Measurements from ENCODE around the gene SAXO1.

Gene SAXO1

DNA sequence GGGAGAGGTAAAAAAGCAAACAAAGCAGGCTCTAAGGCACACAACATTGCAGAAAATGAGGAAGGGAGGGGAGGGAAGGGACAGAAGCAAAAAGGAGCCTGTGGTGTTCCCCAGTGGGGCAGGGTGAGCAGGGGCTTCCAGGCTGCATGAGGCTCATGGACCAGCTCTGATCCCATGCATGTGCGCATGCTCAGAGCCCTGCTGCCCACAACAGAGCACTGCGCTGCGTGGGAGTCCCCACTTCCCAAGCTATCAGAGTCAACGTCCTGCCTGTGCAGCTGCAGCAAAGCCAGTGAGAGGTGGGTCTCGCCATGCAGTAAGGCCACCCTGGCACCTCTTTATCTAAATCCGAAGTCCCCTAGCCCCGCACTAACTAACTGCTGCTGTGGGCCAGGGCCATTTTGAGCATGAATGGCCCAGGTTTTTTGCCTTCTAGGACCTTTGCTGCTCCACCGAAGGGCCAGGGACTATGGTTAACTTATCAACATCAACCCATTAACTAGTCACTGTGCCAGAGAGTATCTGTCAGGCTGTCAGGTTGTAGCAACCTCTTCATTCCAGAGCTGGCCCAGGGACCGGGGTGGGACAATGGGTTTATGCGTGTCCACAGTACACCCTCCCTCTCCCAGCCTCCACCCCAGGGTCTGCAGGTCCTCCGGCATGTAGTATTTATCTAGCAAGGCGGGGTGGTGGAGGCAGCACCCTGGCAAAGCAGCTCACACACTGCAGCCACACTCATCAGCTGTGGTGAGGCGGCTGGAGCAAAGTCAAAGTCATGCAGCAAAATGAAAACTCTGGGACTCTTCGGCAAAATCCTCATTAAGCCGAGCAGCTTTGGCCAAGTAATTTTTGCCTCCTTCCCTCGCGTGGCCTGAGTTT is 123.6 kb downstream of the SAXO1 start:
- no peak for DNase-seq

DNA sequence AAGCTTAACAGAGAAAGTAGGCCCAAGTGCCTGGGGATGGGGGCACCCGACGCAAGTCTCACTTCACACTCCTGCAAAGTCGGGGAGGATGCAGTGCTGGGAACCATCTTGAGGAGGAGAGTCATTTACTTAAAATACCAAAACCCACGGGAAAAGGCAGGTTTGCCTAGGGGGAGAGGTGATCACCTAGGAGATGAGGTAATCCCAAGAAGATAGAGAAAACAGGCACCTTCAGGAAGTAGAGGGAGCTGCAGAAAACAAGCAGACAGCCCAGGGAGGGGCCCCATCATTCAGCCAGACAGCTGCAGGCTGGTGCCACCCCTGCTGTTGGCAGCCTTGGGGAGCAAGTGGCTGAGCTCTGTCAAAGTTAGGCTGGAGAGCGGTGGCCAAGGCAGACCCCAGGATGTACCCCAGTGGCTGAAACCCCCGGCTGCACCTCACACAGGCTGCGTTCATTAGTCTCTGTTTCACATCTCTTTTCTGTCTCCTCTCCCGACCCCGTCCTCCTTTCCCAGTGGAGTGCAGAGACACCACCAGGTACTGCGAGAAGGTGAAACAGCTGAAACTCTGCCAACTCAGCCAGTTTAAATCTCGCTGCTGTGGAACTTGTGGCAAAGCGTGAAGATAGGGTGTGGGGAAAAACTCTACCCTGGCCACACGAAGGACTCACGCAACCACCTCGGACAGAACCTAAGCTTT is 124.9 kb downstream of the SAXO1 start:
- DNase-seq: no peak

DNA sequence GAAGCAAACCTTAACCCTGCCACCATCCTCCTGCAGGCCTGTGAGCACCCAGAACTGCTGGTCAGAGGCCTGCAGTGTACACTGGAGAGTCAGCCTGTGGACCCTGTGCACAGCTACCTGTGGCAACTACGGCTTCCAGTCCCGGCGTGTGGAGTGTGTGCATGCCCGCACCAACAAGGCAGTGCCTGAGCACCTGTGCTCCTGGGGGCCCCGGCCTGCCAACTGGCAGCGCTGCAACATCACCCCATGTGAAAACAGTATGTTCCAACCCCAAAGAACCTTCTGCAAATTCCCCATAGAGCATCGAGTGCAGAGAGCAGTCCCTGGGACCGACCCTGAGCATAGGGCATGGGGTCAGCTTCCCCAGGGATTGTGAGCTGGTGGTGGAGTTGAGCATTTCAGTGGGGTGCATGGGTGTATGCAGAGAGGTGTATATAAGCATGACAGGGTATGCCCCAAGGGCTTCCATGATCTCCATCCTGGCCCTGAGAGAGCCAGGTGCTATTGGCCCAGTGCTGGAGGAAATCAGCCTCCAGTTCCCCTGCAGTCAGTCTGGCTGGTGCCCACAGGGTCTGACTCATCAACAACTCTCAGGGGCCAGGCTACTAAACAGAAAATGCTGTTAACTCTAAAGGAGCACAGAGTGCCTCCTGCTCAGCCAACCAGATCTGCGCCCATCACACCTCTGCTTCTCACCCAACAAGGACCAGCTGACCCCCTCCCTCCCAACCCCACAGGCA is 126.2 kb downstream of the SAXO1 start:
- no peak for DNase-seq

DNA sequence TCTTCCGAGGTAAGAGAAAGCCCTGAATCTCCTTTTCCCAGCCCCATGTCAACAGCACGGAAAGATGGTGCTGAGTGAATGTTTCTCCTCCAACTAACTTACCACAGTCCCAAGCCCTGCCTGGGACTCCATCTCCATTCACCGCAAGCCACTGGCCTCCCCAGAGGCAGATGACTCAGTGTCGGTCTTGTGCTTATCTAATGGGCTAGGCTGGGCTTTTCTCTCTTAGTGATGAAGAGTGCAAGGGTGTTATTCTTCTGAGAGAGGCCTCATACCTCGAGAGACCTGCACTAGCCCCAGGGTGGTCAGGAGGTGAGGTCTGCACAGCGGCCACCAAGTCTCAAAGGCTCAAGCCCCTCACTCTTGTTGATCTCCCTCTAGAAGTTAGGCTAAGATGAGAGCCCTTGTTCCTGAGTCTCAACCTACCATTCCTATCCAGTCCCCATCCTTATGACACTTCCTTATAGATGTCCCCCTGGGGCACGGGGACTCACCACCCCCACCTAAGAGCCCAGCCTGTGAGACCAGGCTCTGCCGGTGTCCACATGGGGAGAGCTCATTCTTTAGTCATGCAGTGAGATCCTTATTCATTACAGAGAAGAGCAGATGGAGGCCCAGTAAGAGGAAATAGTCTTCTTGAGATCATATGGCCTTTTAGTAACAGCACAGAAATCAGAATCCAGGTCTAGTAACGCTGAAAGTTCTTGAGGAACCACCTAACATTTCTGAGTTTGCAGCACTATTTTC is 127.0 kb downstream of the SAXO1 start:
- DNase-seq: no peak

DNA sequence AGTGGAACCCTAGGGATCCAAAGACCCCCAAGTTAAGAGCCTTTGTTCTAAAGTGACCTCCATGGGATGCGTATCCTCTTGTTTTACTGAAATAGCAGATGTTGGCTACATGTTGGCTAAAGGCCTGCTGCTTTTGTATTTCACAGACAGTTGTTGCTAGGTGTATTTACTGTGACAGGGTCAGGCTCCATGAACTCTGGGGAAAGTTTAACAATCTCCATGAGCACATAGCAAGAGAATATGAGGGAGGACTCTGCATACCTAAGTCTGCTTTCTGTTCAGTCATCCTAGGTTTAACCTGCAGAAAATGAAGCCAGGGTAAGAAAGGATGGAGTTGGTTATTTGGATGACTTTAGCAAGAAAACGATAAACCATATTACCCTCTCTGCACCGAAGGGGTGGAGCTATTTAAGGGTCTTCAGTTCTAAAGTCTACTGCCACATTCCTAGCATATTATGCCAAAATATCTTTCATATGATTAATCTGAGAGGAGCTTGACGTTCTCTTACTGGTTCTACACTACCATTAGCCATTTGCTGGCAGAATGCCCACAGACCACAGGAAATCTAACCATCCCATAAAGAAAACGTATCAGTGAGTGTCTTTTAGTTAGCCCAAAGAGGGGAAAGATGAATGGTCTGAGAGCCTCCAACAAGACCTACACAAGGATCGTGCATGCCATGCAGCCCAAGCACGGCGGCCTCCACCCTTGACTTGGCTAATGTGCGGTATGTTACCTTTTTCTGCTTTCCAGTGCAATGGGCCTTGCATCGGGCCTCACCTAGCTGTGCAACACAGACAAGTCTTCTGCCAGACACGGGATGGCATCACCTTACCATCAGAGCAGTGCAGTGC is 127.8 kb downstream of the SAXO1 start:
- no peak for DNase-seq

DNA sequence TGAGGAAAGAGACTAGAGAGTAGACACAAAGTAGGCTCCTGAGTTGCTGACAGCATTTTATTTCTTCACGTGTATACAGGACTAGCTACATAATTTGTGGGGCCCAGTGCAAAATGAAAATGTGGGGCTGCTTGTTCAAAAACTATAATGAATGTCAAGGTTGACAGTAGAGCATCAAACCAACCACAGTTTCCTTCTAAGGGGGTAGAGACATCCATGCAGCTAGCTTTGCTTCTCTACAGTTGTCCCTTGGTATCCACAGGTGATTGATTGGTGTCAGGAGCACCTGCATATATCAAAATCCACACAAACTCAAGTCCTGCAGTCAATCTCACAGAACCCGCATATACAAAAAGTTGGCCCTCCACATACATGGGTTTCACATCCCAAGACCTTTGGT is 129.6 kb downstream of the SAXO1 start:
- no peak for DNase-seq

DNA sequence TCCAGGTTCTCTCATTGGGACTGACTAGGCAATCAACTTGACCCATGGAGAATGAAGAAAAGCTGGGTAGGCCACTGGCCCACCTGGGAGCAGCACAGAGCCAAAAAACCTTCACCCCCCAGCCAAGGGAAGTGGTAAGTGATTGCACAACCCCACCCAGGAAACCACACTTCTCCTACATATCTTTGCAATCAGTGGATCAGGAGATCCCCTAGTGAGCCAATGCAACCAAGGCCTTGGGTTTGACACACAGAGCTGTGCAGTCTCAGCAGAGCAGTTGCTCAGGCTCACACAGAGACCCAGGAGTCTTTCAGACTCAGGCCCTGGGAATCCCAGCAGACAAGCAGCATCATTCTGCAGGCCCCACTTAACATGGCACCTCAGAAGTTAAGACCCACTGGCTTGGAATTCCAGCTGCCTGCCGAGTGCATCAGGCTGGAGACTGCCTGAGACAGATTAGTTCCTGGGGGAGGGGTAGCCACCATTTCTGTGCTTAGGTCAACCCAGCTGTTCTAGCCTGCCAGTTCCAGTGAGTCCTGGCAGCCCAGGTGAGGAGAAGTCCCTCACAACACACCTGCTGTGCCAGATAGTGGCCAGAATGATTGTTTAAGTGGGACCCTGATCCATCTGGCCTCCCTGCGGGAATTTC is 136.4 kb downstream of the SAXO1 start:
- no peak for DNase-seq

DNA sequence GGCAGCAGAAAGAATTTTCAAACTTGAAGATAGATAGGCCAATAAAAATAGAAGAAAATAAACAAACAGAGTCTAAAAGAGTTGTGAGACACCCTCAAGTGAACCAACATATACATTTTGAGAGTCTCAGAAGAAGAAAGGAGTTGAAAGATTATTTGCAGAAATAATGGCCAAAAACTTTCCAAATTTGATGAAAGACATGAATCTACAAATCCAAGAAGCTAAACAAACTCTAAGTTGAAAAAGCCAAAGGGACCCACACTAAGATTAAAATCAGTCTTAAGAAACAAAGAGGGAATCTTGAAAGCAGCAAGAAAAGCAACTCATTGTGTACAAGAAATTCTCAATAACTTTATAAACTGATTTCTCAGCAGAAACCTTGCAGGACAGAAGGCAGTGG is 137.0 kb downstream of the SAXO1 start:
- DNase-seq: no peak

DNA sequence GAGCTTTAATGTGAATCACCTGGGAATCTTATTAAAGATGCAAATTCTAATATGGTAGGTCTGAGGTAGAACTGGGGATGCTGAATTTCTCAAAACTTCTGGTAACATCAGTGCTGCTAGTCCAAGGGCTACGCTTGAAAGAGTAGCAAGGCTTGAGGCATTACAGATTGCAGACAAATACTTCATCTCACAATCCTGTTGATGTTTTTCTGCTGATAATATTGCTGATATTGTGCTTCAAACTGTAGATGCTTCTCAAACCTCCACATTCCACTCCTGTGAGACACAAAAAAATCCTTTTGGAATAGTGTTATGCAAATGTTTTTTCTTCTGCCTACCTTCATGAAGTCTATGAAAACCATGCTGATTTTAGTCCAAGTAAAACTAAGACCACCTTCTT is 139.5 kb downstream of the SAXO1 start:
- DNase-seq: no peak

DNA sequence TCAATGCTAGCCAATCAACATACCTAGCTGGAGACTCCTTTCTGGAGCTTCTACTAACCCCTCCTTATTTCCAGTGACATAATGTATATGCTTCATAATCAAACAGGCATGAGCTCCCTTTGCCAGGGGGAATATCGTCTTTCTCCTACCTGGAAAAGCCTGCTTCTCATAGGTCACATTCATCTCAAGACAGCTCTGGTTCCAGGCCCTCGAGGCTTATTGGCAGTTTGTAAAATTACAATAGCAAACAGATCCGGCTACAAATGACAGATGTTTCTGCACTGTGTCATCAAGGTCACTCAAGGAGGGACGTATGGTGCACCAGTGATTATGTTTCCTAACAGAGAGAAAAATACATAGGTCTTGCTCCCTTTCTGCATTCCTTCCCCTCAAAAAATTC is 140.0 kb downstream of the SAXO1 start:
- no peak for DNase-seq

DNA sequence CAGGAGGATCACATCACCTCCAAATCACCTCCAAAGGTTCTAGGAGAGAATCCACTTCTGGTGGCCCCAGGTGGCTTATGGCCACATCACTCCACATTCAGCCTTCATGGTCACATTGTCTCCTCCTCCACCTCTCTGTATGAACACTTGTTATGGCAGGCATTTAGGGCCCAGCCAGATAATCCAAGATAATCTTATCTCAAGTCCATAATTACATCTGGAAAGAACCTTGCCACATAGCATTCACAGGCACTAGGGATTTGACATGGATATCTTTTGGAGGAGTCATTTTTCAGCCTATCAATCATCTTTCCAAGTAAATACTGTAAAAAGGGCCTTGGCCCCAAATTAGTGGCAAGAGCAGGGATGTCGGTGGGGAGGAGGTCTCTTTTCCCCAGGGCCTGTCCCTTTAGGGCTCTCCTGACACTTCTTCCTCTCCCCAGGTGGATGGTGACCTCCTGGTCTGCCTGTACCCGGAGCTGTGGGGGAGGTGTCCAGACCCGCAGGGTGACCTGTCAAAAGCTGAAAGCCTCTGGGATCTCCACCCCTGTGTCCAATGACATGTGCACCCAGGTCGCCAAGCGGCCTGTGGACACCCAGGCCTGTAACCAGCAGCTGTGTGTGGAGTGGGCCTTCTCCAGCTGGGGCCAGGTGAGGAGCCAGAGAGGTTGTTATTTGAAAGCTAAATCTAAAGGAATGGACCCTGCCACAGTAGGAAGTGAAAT is 140.9 kb downstream of the SAXO1 start:
- DNase-seq: no peak

DNA sequence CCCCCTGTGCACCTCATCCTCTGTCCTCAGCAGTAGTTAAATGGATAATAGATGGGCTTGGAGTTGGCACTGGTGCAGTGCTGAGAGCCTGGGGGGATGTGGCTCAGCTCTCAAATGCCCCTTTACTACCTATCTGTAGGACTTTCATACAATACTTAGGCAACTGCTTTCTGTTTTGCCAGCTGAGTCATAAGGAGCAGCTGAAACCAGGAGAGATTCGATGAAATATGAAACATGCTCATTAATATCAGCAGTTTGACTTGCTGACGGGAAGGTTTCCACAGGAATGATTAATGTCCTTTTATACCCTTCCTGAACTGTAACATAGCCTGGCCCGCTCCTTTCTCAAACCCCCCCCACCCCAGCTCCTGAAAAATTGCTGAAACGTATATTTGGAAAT is 142.6 kb downstream of the SAXO1 start:
- no peak for DNase-seq

DNA sequence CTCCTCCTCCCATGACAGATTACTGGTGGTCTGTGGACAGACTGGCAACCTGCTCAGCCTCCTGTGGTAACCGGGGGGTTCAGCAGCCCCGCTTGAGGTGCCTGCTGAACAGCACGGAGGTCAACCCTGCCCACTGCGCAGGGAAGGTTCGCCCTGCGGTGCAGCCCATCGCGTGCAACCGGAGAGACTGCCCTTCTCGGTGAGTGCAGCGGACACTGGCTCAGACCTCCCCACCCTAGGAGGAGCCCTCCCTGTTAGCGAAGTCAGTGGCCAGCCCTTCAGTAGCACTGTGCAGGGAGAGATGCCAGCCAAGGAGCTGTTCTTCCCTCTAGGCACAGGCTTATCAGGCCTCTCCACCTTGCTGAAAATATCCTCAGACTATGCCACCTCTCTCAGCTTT is 143.5 kb downstream of the SAXO1 start:
- DNase-seq: no peak

DNA sequence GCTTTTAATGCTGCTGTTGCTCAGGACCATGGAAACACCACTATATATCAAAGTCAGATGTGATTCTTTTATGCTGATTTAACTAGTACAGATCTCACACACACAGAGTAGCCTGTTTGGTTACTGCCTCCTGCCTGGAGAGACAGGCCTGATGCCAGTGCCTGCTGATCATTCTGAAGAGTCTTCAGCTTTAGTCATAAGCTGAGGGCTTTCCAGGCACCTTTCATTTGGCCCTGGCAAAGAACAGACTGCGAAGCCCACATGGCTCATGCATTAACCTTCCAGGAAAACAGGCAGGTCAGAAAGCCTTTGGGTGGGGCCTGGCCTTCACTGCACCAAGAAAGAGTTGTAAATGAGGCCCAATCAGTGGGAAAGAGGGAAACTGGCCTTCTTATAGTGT is 144.7 kb downstream of the SAXO1 start:
- DNase-seq: no peak

DNA sequence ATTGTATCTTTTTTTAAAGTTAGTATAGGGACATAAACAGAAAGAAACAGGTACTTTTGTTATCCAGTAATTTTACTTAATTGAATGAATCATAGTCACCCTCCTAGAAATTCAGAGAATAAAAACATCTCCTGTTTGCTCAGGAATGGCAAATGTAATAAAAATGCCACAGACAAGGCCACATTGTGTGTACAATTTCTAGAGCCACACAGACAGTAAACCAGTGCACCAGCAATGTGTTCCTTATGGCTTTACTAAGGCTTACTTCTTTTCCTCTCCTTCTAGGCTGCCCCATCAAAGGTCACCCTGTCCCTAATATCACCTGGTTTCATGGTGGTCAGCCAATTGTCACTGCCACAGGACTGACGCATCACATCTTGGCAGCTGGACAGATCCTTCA is 145.5 kb downstream of the SAXO1 start:
- no peak for DNase-seq

DNA sequence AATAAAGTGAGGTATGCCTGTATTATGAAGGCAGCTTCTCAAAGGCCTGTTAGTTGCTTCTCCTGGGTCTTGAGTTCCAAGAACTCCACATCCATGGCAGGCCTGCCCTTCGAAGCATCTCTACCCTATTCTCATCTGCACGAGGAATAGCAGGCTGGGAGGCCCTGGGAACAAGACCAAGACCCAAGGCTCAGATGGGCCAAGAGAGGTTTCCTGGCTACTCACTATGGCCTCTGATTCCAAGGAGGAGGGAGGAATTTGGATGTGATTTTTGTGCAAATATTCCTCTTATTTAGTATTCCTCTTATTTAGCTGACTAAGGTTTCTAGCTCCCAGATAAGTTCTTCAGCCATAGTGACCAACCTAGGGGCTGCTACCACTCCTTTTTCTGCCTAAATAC is 151.3 kb downstream of the SAXO1 start:
- no peak for DNase-seq

DNA sequence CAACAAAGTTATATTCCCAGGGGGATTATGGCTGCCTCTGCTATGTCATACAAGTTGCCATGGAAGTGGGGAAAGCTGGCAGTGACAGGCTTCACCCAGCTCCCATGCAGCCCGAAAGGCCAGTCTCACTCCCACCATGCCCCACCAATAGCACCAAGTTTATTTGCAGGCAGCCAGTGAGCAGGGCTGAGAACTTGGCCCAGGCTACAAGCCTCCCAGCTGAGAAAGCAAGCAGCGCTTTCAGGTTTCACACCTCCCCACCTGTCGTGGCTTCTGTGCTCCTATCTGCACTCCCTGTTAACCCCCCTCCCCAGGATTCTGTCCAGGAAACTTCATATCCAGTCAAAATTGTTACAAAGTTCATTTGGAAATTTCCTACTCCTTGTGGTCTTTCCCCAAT is 155.0 kb downstream of the SAXO1 start:
- no peak for DNase-seq

All from NCI-H526 (cell line).